D721Med (cell line): ENCODE data around the gene RAB4A.

ENCODE experiments used
- DNase-seq: peaks from one replicate; pipeline ENCODE4 v3.0.0; 2011; ENCODE audit warnings: low spot score; ENCODE audit not compliant: insufficient read length
- FAIRE-seq: peaks from 2 replicates; lab custom pipeline; 2011; peaks lifted over from hg19 to GRCh38; lab: Jason Lieb, UNC
- TF ChIP-seq, protein P1 (sequence below): IDR thresholded peaks from 2 replicates; pipeline ENCODE4 v1.5.1; 2012; ENCODE audit warnings: mild to moderate bottlenecking, control low read depth; ENCODE audit not compliant: insufficient read depth; ENCODE audit errors: missing control alignments

RAB4A gene

DNA sequence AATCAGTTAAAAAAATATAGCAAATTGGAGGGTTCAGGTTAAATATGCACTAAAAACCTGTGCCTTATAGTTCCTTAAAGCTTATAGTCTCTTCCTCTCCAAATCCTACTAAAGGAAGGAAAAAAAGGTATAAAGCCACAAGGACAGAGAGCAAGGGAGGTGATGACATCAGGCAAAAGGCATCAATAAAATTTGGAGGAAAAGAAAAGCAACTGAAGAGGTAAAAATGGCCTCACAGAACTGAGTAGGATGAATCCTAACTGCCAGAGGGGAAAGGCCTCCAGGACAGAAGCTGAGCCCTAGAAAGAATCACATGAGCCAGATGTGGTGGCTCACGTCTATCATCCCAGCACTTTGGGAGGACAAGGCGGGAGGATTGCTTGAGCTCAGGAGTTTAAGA, 63.8 kb downstream of the RAB4A start:
- FAIRE-seq (no peak), DNase-seq (no peak)
- TF ChIP-seq, protein P1, sequence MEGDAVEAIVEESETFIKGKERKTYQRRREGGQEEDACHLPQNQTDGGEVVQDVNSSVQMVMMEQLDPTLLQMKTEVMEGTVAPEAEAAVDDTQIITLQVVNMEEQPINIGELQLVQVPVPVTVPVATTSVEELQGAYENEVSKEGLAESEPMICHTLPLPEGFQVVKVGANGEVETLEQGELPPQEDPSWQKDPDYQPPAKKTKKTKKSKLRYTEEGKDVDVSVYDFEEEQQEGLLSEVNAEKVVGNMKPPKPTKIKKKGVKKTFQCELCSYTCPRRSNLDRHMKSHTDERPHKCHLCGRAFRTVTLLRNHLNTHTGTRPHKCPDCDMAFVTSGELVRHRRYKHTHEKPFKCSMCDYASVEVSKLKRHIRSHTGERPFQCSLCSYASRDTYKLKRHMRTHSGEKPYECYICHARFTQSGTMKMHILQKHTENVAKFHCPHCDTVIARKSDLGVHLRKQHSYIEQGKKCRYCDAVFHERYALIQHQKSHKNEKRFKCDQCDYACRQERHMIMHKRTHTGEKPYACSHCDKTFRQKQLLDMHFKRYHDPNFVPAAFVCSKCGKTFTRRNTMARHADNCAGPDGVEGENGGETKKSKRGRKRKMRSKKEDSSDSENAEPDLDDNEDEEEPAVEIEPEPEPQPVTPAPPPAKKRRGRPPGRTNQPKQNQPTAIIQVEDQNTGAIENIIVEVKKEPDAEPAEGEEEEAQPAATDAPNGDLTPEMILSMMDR = no peak

DNA sequence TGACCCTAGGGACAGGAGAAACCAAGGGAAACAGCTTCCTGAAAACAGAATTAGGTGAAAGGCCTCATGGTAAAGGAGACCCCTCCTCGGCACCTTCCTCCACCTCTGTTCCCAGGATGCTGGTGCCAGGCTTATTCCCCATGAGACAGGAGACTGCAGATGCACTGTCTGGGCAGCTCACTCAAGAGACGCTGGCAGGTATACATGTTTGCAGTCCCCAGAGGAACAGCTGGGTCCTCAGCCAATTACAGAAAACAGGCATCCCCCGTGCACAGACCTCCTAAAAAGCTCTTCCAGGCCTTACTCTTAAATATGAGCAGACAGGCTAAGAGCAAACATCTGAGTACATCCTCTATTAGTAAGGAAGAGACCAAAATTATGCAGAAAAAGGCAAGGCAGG, 65.4 kb downstream of the RAB4A start:
- DNase-seq = no peak
- no peak for FAIRE-seq
- TF ChIP-seq, protein P1 = no peak

DNA sequence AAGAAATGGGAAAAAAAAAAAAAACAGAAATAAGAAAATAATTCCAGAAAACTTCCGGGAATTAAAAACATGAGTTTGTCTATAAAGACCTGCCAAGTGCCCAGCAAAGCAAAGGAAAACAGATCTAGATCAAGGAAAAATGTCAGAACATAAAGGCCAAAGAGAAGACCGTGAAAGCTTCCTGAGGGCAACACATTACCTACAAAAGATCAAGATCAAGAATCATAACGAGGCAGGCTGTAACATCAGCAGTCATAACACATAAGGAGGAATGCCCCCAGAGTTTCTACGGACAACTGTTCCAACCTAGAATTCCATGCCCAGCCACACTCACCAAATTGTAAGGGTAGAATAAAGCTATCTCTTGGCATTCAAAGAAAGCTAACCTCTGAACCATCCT, 68.2 kb downstream of the RAB4A start:
- TF ChIP-seq, protein P1 = no peak
- no peak for DNase-seq
- peak; percentile 74 for FAIRE-seq

DNA sequence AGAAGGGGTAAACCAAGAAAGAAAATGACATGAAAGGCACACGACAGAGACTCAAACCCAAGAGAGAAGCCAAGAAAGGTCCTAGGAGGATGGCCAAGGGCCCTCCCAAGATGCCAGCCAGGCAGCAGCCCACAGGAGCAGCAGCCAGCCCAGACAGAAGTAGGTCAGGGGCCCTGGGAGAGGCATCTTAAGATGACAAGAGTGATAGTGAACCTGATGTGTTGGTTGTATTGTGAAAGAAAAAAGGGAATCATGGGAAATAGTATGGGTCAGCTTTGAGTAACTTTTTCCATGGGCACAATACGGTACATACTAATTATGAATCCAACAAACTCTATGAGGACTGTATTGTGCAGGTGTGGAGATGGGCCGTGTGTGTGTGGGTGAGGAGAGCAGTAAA, 68.6 kb downstream of the RAB4A start:
- no peak for DNase-seq

DNA sequence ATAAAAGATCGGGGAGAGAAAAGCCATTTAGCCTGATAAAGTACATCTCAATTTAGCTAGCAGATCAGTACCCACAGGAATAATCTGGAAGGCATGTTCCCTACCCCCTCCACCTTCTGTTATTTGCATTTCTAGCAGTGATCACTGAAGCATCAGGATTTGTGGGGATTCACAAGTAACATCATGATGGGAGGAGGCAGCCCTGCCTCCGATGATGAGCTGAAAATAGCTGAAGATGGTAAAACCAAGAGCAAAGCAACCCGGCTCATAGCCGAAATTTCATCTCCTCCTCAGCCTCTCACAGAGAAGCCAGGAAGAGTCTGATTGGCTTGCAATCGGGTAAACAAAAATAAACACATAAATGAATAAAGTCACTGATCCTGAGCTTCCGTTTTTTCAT, 69.6 kb downstream of the RAB4A start:
- no peak for DNase-seq
- TF ChIP-seq, protein P1 = no peak
- FAIRE-seq = peak; percentile 92

More for the DNA sequence above, 68.6 kb downstream of the RAB4A start:
- TF ChIP-seq, protein P1 = no peak
- no peak for FAIRE-seq

DNA sequence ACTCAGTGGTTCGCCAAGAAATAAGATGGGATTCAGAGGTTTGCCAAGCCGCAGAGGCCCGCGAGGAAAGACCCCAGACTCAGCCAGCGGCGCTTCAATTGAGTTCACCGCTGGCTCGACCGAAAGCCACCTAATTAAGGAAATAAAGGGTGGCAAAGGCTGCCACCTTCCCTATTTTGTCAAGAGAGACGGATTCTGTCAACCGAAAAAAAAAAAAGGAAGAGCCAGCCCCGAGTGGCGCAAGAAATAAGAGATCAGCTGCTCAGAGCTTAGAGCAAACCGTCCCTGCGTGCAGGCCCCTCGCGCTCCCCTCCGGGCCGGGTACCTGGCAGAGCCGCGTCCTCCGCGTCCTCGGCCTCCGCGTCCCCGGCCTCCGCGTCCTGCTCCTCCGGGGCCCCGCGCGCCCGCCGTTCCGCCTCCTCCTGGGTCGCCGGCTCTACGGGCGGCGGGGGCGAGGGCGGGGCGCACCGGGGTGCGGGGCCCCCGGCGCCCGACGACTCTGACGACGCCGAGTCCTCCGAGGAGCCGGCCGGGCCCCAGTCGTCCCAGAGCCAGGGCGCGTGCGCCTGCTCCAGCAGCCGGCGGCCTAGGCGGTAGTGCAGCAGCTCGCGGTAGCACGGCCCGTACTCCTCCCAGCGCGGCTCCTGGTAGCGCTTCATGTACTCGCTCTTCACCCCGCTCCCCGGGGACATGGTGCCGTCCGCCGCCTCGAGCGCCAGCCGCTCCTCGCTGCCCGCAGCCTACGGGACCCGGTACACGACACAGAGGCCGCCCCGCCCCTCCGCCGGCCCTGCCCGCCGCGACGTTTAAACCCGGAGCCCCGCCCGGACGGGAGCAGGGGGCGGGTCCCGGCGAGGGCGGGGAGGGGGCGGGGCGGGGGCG, 71.1 kb downstream of the RAB4A start:
- FAIRE-seq = no peak
- DNase-seq = peak; percentile 90
- TF ChIP-seq, protein P1 = no peak
